GM23338 (cell line): ENCODE results near the gene POR. TPM values are rescaled to one million over a fixed set of nuclear protein-coding genes. Genes with fewer than 3 reads are reported as not detected.

ENCODE experiments used
- ATAC-seq: fragments of 200-7000 bp; cut with Tn5 transposase; 3 replicates; pipeline ENCODE4 v1.9.1; 2020
- DNase-seq: peaks from one replicate; pipeline ENCODE4 v3.0.0-alpha.2; 2015; ENCODE audit warnings: low spot score
- H2AFZ ChIP-seq: fragments of 200-600 bp; sonication (generic); 2 replicates; pipeline ENCODE4 v1.8.0; 2016; ENCODE audit warnings: antibody characterized with exemption, mild to moderate bottlenecking, moderate library complexity
- H3F3A ChIP-seq: fragments of 200-600 bp; sonication (generic); replicated peaks from 2 replicates; pipeline ENCODE4 v1.8.0; 2017; ENCODE audit warnings: antibody characterized with exemption, mixed run types, low read depth
- H3K27ac ChIP-seq: fragments of 200-600 bp; sonication (generic); 2 replicates; pipeline ENCODE4 v1.6.1; 2016; ENCODE audit warnings: low read depth
- H3K27me3 ChIP-seq: fragments of 200-600 bp; sonication (generic); 2 replicates; pipeline ENCODE4 v1.8.0; 2016; ENCODE audit warnings: mild to moderate bottlenecking, mixed run types, moderate library complexity; ENCODE audit not compliant: insufficient read depth
- H3K36me3 ChIP-seq: fragments of 200-600 bp; sonication (generic); 2 replicates; pipeline ENCODE4 v1.8.0; 2016; ENCODE audit warnings: mild to moderate bottlenecking; ENCODE audit not compliant: insufficient read depth
- H3K4me1 ChIP-seq: fragments of 200-600 bp; sonication (generic); 2 replicates; pipeline ENCODE4 v1.8.0; 2016; ENCODE audit warnings: mild to moderate bottlenecking, moderate library complexity; ENCODE audit not compliant: insufficient read depth
- H3K4me2 ChIP-seq: fragments of 200-600 bp; sonication (generic); 2 replicates; pipeline ENCODE4 v1.7.1; 2017; ENCODE audit warnings: mixed run types
- H3K4me3 ChIP-seq: fragments of 200-600 bp; sonication (generic); 2 replicates; pipeline ENCODE4 v1.6.1; 2016; ENCODE audit warnings: mixed run types
- H3K79me2 ChIP-seq: fragments of 200-600 bp; sonication (generic); replicated peaks from 2 replicates; pipeline ENCODE4 v1.8.0; 2017; ENCODE audit warnings: mild to moderate bottlenecking; ENCODE audit not compliant: insufficient read depth
- H3K9me2 ChIP-seq: fragments of 200-600 bp; sonication (generic); 2 replicates; pipeline ENCODE4 v1.8.0; 2017; ENCODE audit not compliant: insufficient read depth
- H4K20me1 ChIP-seq: fragments of 200-600 bp; sonication (generic); replicated peaks from 2 replicates; pipeline ENCODE4 v1.8.0; 2017; ENCODE audit warnings: mild to moderate bottlenecking; ENCODE audit not compliant: insufficient read depth
- H3K27ac Mint-ChIP-seq: 2 replicates; pipeline ENCODE4 v1.8.0; 2020; ENCODE audit warnings: inconsistent platforms, mild to moderate bottlenecking, moderate library complexity, mixed read lengths
- H3K27me3 Mint-ChIP-seq: 3 replicates; pipeline ENCODE4 v1.8.0; 2022; ENCODE audit warnings: low read depth, mild to moderate bottlenecking, moderate library complexity, mixed read lengths, inconsistent platforms; ENCODE audit not compliant: insufficient read depth, poor library complexity
- H3K36me3 Mint-ChIP-seq: 3 replicates; pipeline ENCODE4 v1.8.0; 2021; ENCODE audit warnings: low read depth, mild to moderate bottlenecking, inconsistent platforms, moderate library complexity, mixed read lengths
- H3K4me1 Mint-ChIP-seq: 3 replicates; pipeline ENCODE4 v1.8.0; 2020; ENCODE audit warnings: mild to moderate bottlenecking, inconsistent platforms, mixed read lengths
- H3K4me3 Mint-ChIP-seq: 3 replicates; pipeline ENCODE4 v1.8.0; 2021; ENCODE audit warnings: moderate library complexity, mild to moderate bottlenecking, inconsistent platforms, mixed read lengths
- H3K9me3 Mint-ChIP-seq: 3 replicates; pipeline ENCODE4 v1.8.0; 2020; ENCODE audit warnings: moderate library complexity, mild to moderate bottlenecking, inconsistent platforms, mixed read lengths
- CREB1 ChIP-seq: fragments of 250-450 bp; sonication (Bioruptor Pico); IDR thresholded peaks from 2 replicates; pipeline ENCODE4 v1.5.0; 2020; ENCODE audit warnings: low read depth, mild to moderate bottlenecking, moderate library complexity
- ETS1 ChIP-seq: IDR thresholded peaks from 2 replicates; pipeline ENCODE4 v1.6.1; 2016; ENCODE audit warnings: antibody characterized with exemption
- EZH2 ChIP-seq: fragments of 200-600 bp; sonication (generic); IDR thresholded peaks from one replicate; pipeline ENCODE4 v1.8.0; 2017; ENCODE audit warnings: antibody characterized with exemption, mild to moderate bottlenecking, low read depth; ENCODE audit not compliant: unreplicated experiment
- EZH2phosphoT487 ChIP-seq: fragments of 200-600 bp; sonication (generic); IDR thresholded peaks from one replicate; pipeline ENCODE4 v1.8.1; 2018; ENCODE audit warnings: antibody characterized with exemption; ENCODE audit not compliant: unreplicated experiment
- JUNB ChIP-seq: IDR thresholded peaks from one replicate; pipeline ENCODE4 v1.6.1; 2016; ENCODE audit warnings: antibody characterized with exemption; ENCODE audit not compliant: unreplicated experiment
- NANOG ChIP-seq: IDR thresholded peaks from 2 replicates; pipeline ENCODE4 v1.6.1; 2016; ENCODE audit warnings: antibody characterized with exemption, borderline replicate concordance
- REST ChIP-seq: IDR thresholded peaks from one replicate; pipeline ENCODE4 v1.6.1; 2018; ENCODE audit warnings: antibody characterized with exemption; ENCODE audit not compliant: unreplicated experiment
- STAT1 ChIP-seq: IDR thresholded peaks from one replicate; pipeline ENCODE4 v1.6.1; 2016; ENCODE audit warnings: antibody characterized with exemption; ENCODE audit not compliant: unreplicated experiment
- ZNF114 ChIP-seq: fragments of 250-450 bp; sonication (Bioruptor Pico); IDR thresholded peaks from 2 replicates; pipeline ENCODE4 v1.5.0; 2020; ENCODE audit warnings: mild to moderate bottlenecking, moderate library complexity
- ZNF331 ChIP-seq: fragments of 250-450 bp; sonication (Bioruptor Pico); IDR thresholded peaks from 2 replicates; pipeline ENCODE4 v1.5.0; 2020; ENCODE audit warnings: low read depth, mild to moderate bottlenecking, moderate library complexity
- ZNF462 ChIP-seq: fragments of 250-450 bp; sonication (Bioruptor Pico); IDR thresholded peaks from 2 replicates; pipeline ENCODE4 v1.5.0; 2020; ENCODE audit warnings: mild to moderate bottlenecking, moderate library complexity
- polyA plus RNA-seq: library from polyadenylated mRNA; unstranded; fragments of >200 nt; fragmentation: Nextera tagmentation; extraction: Ambion mirVana; gene quantifications from 2 replicates; pipeline ENCODE4 v1.2.1, GENCODE V29; 2016
- total RNA-seq: library from RNA; depleted of rRNA; stranded (reverse); fragments of >200 nt; shearing (Covaris generic); gene quantifications from 2 replicates; pipeline ENCODE4 v1.2.3, GENCODE V29; 2014

POR gene
- total and polyA plus RNA-seq, 2 experiments from 2014 or later: 126 to 164 TPM

- H3K36me3 ChIP-seq: no peaks in the 10 kb centered on the region; the same call in 1 of the 2 replicates
- H4K20me1 ChIP-seq: 0 out of 2 replicates have a peak, but pooled peaks cover 4% of the 10 kb centered on the region
- H2AFZ ChIP-seq: no peak overlapping the region
- no peak for TF ChIP-seq STAT1
- TF ChIP-seq JUNB: no peak
- TF ChIP-seq NANOG: no peak
- no peak for TF ChIP-seq ZNF462
- TF ChIP-seq EZH2: no peak
- TF ChIP-seq REST: no peak
- TF ChIP-seq ZNF114 (CRISPR knock-in tag): no peak
- TF ChIP-seq ZNF331 (CRISPR knock-in tag): no peak
- TF ChIP-seq ETS1: no peak
- TF ChIP-seq EZH2phosphoT487: no peak
- TF ChIP-seq CREB1 (CRISPR knock-in tag): no peak
- H3K4me2 ChIP-seq: no peak overlapping the region
- H3K36me3 Mint-ChIP-seq: peaks cover 22% of the 10 kb centered on the region
- no peak for ATAC-seq
- no peak overlapping the region; the same call in 1 of the 2 replicates for H3K27ac Mint-ChIP-seq
- H3K9me2 ChIP-seq: no peaks in the 10 kb centered on the region
- H3K9me3 Mint-ChIP-seq: no peaks in the 10 kb centered on the region
- no peaks in the 10 kb centered on the region for H3K4me1 Mint-ChIP-seq
- no peaks in the 10 kb centered on the region for H3F3A ChIP-seq
- no peaks in the 10 kb centered on the region for H3K79me2 ChIP-seq
- no peak for DNase-seq
- no peaks in the 10 kb centered on the region for H3K27me3 ChIP-seq
- no peak overlapping the region for H3K4me3 ChIP-seq
- H3K4me1 ChIP-seq: no peaks in the 10 kb centered on the region
- no peak overlapping the region for H3K4me3 Mint-ChIP-seq
- peaks cover 7% of the 10 kb centered on the region for H3K27me3 Mint-ChIP-seq
- H3K27ac ChIP-seq: no peak overlapping the region
These were observed 66.7 kb downstream of the POR start for GRCh38 chr7:75981453-75982305.
